WTC11 (cell line): ENCODE data around the gene C14orf93.

Source experiments
- GABPB1 ChIP-seq: sonication (generic); formaldehyde crosslinking; IDR thresholded peaks from 2 replicates; pipeline ENCODE4 v1.8.1; 2023; ENCODE audit warnings: mild to moderate bottlenecking, missing genetic modification reagents
- NR1H2 ChIP-seq: sonication (generic); formaldehyde crosslinking; IDR thresholded peaks from 2 replicates; pipeline ENCODE4 v1.9.0; 2021; ENCODE audit warnings: mild to moderate bottlenecking, moderate library complexity, missing genetic modification reagents
- TEAD4 ChIP-seq: sonication (generic); formaldehyde crosslinking; IDR thresholded peaks from 2 replicates; pipeline ENCODE4 v1.8.0; 2022; ENCODE audit warnings: mild to moderate bottlenecking, missing genetic modification reagents
- ZNF232 ChIP-seq: sonication (generic); formaldehyde crosslinking; IDR thresholded peaks from 2 replicates; pipeline ENCODE4 v1.8.0; 2022; ENCODE audit warnings: mild to moderate bottlenecking, missing genetic modification reagents
- TF ChIP-seq, protein P1 (sequence below): fragments of 200-600 bp; IDR thresholded peaks from 2 replicates; pipeline ENCODE4 v1.8.0; 2022; ENCODE audit warnings: antibody characterized with exemption
- TF ChIP-seq, protein P2 (sequence below): sonication (generic); formaldehyde crosslinking; IDR thresholded peaks from 2 replicates; pipeline ENCODE4 v1.8.0; 2022; ENCODE audit warnings: mild to moderate bottlenecking, missing genetic modification reagents
- TF ChIP-seq, protein P3 (sequence below): fragments of 250-450 bp; sonication (Bioruptor Pico); IDR thresholded peaks from 2 replicates; pipeline ENCODE4 v2.1.2; 2022; ENCODE audit warnings: mild to moderate bottlenecking, moderate library complexity

DNA sequence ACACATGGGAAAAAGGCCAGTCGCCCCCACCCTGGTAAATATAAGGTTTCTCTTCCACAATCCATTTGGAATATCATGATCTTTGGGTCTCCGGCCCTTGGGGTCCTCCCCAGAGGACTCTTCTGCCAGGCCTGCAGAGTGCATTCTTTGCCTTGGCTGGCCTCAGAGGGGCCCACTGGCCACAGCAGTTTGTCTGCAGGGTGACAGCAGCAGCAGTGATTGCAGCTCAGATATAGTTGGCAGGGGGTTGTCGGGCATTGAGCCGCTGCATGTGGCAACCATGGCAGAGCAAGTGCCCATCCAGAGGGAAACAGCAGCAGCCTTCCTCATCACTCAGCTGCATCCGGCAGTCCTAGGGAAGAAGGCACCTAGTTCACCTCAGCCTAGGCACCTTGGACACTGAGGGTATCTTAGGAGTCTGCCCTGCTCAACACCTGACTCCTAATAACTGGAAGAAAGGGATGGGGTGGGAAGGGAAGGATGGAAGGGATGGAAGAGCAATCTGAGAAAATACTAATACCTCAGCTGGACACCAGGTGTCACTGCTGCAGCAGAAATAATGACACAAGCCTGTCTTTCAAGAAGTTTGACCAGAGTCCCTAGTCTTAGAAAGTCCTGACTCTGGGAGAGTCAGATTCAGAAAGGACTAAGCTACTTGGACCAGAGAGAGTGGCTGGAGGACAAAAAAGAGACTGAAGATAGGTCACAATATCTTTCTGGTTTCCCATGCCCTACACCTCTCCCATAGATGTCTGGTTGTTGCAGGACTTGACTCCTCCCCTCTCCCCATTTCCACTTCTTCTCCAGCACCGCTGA is 36.5 kb downstream of the C14orf93 start:
- no peak for TF ChIP-seq NR1H2
- TF ChIP-seq, protein P1, sequence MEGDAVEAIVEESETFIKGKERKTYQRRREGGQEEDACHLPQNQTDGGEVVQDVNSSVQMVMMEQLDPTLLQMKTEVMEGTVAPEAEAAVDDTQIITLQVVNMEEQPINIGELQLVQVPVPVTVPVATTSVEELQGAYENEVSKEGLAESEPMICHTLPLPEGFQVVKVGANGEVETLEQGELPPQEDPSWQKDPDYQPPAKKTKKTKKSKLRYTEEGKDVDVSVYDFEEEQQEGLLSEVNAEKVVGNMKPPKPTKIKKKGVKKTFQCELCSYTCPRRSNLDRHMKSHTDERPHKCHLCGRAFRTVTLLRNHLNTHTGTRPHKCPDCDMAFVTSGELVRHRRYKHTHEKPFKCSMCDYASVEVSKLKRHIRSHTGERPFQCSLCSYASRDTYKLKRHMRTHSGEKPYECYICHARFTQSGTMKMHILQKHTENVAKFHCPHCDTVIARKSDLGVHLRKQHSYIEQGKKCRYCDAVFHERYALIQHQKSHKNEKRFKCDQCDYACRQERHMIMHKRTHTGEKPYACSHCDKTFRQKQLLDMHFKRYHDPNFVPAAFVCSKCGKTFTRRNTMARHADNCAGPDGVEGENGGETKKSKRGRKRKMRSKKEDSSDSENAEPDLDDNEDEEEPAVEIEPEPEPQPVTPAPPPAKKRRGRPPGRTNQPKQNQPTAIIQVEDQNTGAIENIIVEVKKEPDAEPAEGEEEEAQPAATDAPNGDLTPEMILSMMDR = peak; percentile 51
- TF ChIP-seq, protein P2, sequence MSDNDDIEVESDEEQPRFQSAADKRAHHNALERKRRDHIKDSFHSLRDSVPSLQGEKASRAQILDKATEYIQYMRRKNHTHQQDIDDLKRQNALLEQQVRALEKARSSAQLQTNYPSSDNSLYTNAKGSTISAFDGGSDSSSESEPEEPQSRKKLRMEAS = no peak
- peak; percentile 32; the same call in 1 of the 2 replicates for TF ChIP-seq GABPB1 (CRISPR knock-in tag)
- no peak for TF ChIP-seq ZNF232
- TF ChIP-seq, protein P3, sequence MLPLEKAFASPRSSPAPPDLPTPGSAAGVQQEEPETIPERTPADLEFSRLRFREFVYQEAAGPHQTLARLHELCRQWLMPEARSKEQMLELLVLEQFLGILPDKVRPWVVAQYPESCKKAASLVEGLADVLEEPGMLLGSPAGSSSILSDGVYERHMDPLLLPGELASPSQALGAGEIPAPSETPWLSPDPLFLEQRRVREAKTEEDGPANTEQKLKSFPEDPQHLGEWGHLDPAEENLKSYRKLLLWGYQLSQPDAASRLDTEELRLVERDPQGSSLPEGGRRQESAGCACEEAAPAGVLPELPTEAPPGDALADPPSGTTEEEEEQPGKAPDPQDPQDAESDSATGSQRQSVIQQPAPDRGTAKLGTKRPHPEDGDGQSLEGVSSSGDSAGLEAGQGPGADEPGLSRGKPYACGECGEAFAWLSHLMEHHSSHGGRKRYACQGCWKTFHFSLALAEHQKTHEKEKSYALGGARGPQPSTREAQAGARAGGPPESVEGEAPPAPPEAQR (CRISPR knock-in tag) = no peak
- TF ChIP-seq TEAD4 (CRISPR knock-in tag) = no peak
